T-helper 9 cell (primary cell): ENCODE results near the gene GRIN1.

Experiments used
- DNase-seq: peaks from one replicate; pipeline ENCODE4 v3.0.0-alpha.2; 2020

GRIN1 gene

DNA sequence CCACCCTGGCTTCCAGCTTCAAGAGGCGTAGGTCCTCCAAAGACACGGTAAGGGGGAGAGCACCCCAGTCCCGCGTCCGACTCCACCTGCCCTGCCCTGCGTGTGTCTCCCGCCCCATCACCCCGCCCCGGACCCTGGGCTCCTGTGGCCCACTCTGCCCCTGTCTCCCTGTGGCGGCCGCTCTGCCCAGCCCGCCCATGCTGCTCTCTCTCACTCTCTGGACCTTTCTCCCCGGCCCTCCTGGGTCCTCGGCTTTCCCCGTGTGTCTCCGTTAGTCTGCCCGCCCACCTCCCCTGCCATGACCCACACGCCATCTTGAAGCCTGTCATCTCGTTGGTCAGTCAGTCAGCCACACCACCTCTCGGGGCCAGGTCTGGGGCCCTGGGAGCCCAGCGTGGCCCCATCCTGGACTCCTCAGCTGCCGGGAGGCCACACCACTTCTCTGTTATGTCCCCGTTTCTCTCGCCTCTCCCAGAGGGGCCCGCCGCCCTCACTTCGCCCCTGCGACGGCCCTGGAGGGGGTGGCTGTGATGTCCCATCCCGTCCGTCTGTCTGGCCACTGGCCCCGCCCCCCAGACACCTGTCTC lies 26.4 kb downstream of the GRIN1 start:
- no peak for DNase-seq

DNA sequence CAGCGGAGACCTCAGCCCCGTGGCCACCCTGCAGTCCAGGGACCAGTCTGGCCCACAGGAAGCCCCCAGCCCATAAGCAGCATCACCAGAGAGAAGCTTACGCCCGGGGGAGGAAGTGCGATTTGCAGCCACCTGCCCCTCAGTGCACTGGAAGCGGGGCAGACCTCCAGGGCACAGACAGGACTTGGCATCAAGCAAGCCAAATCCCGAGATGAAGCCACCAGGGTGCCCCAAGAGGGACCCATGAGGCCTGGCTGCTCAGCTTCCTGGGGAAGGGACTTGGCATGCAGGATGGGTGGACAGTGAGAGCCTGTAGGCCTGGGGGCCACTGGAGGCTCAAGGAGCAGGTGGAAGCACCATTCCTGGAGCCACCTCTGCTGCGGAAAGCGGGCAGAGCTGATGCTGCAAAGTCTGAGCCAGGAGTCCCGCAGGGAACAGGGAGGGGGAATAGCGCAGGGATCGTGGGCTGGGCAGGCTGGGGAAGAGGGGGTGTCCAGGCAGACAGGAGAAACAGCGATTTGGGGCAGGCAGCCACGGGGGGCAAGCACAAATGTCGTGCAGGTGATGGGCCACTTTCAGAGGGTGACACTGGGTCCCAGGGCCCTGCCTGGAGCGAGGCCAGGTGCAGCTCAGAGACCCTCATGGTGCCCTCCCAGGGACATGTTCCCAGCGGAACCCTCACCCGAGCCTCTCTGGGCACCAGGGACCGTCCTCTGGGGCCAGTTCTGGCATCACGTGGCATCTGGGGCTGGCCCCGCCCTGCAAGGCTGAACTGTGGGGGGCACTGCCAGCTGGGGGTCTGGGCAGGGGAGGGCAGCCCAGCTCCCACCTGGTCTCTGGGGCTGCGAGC lies 27.7 kb downstream of the GRIN1 start:
- no peak for DNase-seq

DNA sequence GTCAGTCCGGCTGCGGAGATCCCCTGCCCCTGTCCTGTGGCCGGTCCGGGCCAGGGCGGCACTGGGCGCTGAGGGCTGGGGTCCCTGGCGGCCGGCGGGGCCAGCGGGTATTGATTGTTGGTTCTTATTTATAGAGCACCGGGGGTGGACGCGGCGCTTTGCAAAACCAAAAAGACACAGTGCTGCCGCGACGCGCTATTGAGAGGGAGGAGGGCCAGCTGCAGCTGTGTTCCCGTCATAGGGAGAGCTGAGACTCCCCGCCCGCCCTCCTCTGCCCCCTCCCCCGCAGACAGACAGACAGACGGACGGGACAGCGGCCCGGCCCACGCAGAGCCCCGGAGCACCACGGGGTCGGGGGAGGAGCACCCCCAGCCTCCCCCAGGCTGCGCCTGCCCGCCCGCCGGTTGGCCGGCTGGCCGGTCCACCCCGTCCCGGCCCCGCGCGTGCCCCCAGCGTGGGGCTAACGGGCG lies 28.4 kb downstream of the GRIN1 start:
- no peak for DNase-seq

DNA sequence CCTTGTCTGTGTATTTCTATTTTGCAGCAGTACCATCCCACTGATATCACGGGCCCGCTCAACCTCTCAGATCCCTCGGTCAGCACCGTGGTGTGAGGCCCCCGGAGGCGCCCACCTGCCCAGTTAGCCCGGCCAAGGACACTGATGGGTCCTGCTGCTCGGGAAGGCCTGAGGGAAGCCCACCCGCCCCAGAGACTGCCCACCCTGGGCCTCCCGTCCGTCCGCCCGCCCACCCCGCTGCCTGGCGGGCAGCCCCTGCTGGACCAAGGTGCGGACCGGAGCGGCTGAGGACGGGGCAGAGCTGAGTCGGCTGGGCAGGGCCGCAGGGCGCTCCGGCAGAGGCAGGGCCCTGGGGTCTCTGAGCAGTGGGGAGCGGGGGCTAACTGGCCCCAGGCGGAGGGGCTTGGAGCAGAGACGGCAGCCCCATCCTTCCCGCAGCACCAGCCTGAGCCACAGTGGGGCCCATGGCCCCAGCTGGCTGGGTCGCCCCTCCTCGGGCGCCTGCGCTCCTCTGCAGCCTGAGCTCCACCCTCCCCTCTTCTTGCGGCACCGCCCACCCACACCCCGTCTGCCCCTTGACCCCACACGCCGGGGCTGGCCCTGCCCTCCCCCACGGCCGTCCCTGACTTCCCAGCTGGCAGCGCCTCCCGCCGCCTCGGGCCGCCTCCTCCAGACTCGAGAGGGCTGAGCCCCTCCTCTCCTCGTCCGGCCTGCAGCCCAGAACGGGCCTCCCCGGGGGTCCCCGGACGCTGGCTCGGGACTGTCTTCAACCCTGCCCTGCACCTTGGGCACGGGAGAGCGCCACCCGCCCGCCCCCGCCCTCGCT lies 29.0 kb downstream of the GRIN1 start:
- no peak for DNase-seq

DNA sequence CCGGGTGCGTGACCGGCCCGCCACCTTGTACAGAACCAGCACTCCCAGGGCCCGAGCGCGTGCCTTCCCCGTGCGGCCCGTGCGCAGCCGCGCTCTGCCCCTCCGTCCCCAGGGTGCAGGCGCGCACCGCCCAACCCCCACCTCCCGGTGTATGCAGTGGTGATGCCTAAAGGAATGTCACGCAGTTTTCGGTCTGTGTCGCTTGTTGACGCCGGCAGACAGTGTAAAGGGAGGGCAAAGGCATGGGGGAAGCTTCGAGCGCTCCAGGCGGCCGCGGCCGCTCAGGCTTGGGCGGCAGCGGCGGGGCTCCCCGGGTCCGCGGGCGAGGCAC lies 29.6 kb downstream of the GRIN1 start:
- DNase-seq: no peak

DNA sequence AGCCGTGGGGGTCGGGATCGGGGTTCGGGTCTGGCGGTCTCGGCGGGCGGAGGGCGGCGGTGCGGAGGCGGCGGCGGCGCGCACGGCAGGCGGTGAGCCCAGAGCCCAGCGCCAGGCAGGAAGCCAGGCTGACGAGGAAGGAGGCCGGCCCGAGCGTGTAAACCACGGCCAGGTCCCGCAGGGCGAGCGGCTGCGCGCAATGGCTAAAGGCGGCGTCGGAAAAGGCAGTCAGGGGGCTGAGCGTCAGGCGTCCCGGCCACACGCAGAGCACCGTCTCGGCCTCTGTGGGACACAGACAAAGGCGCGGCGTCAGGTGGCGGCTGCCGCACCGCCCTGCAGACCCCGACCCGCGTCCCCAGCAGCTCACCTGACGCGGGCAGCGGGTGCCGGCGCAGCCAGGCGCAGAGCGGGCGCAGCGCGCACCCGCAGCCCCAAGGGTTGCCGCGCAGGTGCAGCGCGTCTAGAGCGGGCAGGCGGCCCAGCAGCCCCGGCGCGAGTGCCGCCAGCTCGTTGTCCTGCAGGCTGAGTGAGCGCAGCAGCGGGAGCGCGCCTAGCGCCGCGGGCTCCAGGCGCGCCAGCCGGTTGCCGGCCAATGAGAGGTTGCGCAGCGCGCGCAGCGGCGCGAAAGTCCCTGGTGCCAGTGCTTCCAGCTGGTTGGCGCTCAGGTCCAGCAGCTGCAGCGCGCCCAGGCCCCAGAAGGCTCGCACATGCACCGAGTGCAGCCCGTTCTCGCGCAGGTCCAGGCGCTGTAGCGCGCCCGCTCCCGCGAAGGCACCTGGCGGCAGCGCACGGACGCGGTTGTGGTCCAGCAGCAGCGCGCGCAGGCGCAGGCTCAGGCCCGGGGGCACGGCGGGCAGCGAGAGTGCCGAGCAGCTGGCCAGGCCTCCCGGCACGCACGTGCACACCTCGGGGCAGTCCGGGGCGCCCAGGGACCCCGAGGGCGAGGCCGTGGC lies 30.2 kb downstream of the GRIN1 start:
- peak; percentile 16 for DNase-seq

DNA sequence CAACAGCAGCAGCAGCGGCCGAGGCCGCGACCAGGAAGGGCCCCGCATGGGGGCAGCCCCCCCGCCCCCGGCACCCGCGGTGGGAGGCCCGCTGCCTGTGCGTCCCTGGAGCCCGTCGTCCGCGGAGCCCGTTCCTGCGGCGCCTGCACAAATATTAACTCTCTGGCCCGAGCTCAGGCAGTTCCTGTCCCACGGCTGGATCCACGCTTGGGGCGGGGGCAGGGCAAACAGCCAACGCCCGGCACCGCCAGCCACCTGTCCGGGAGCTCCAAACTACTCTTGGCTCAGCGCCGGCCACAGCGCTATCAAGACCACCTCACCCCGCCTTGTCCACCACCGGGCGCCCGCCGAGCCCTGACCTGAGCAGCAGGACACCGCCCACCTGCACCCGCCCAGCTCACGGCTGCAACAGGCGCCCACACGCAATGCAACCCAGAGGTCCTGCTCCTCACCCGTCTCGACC lies 31.0 kb downstream of the GRIN1 start, which contains the start of gene LRRC26:
TSS of gene LRRC26 (minus strand) at position 156 of the 463 bp plus-strand sequence. CDS start at position 48, 108 bp downstream.
- DNase-seq: no peak

DNA sequence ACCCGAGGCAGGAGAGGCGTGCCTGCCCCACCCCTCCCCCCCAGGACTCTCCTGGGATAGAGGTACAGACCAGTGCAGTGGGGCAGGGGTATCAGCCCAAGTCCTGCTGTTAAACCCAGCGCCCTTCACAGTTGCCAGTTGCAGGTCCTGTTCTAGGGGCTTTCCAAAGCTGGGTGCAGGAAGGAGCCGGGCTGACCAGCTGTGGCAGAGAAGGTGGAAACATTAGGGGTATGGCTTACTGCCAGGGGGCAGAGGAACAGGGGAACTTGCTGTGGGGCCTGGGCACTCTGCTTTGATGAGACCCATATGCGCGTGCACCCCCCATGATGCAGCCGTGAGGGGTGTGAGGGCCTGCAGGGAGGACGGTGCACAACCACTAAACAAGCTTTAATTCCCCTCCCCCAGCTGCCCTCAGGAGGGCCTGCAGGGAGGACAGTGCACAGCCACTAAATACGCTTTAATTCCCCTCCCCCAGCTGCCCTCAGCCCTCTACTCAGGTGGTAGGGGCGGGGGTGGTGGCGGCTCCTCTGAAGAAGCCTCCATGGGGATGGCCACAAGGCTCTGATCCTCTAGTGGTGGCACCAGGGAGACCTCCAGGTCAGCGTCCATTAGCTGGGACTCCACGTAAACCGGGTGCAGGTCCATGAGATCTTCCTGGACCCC lies 31.7 kb downstream of the GRIN1 start:
- DNase-seq: no peak

DNA sequence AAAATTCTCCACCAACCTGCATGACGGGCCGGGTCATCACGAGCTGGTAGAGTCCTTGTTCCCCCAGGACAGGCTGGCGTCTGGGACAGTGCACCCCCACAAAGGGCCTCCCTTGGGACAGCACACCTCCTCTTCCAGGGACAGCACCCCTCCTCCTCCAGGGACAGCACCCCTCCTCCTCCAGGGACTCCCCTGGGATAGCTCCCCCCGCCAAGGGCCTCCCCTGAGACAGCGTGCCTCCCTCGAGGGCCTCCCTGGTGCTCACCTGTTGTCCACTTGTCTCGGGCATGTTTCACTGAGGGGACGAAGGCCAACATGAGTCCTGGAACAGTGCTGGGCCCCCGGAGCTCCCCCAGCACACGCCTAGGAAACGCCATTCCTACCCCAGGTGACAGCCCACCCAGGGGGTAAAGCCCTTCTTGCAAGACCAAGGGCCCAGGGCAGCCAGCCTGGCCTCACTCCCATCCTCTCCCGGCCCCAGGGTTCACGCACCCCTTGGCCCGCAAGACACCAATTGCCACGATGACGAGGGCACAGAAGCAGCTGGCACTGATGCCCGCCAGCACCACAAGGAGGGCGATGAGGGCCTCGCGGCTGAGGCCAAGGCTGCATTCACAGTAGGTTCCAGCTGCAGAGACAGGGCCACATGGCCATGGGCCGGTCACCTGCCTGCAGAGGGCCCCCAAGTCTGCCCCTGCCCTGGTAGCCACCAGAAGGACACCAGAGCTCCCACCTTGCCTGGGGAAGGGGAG lies 32.4 kb downstream of the GRIN1 start:
- no peak for DNase-seq

DNA sequence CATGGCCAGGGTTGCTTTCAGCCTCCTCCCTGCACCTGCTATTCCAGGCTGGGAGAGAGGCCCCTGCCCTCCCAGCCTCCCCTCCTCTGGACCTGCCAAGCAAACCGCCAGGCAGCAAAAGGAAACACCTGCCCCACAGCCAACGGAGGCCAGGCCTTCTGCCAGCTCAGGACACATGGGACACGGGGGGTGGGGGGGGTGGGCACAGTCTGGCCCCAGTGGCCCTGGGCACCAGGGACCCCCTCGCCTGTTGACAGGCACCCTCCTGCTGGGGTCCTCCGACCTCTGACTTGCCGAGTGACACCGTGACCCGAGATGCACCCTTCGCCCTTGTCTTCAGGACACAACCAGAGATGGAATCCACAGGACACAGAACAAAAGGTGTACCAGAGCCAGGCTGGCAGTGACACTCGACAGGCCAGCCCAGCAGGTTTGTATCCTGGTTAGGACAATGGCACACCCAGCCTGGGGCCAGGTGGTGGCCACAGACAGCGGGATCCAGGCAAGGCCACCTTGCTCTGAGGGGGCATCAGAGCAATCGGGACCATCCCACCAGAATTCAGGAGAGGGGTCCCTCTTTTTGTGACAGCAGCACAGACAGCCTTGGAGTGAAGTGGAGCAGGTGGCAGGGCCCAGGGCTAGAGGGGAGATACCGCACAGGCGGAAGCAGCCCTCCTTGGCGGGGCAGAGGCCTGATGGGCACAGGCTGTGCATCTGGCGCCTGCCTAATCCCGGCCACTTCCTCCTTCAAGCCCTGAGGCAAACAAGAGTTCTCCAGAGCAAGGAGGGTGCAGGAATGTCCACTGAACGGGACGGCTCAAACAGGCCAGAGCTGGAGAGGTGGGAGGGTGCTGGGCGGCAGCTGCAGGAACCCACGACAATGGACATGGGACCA lies 34.2 kb downstream of the GRIN1 start:
- no peak for DNase-seq

DNA sequence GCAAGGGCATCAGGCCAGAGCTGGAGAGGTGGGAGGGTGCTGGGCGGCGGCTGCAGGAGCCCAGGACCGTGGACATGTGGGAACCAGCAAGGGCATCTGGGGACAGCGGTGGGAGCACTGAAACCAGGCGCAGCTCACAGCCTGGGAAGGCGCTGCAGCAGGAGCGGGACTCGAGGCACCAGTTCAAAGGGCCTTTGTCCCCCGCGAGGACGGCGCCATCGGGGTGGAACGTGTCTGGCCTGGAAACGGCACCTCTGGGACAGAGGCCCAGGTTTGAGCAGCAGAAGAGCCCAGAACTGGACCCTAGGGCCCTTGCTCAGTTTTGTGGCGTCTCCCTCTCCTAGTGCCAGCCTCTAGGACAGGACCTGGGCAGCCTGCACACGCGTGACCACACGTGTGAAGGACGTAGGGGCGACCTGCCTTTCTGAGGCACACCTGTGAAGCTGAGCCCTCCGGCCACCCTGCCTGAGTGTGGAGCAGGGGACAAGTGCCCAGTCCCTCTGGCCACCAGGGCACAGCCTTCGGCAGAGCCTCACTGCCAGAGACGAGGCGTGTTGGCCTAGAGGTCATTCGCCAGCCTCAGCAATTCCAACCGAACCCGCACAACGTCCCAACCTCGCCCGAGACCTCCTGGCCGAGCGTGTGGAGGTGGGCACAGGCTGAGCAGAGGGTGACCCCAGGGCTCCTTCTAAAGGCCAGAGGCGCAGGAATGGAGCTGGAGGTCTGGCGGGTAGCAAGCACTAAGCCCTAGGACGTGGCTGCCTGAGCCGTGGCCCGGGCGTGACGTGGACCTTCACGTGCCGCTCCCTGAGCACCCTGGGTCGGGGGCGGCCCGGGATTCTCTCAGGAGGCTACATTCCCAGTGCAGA lies 35.1 kb downstream of the GRIN1 start:
- no peak for DNase-seq

DNA sequence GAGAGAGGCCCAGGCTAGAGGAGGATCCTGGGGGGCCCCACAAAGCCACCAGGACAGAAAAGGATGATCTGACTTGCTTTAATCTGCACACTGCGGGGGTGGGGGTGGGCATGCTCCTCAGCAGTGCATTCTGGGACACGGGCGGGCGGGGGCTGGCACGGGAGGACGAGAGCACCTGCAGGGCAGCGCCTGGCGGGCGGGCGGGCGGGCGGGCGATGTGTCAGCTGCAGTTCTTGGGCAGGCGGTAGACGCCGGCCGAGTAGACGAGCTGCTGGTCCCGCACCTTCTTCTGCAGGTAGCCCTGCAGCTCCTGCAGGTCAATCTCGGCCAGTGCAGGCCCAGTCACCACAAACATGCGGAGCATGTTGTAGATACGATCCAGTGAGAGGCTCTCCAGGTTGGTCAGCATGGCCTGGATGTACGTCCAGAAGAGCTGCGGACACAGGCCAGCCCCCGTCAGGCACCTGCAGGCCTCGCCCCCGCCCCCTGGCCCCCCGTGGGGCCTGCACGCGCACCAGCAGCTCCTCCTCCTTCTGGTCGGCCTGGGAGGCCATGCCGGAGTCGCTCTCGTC lies 35.9 kb downstream of the GRIN1 start:
- no peak for DNase-seq

DNA sequence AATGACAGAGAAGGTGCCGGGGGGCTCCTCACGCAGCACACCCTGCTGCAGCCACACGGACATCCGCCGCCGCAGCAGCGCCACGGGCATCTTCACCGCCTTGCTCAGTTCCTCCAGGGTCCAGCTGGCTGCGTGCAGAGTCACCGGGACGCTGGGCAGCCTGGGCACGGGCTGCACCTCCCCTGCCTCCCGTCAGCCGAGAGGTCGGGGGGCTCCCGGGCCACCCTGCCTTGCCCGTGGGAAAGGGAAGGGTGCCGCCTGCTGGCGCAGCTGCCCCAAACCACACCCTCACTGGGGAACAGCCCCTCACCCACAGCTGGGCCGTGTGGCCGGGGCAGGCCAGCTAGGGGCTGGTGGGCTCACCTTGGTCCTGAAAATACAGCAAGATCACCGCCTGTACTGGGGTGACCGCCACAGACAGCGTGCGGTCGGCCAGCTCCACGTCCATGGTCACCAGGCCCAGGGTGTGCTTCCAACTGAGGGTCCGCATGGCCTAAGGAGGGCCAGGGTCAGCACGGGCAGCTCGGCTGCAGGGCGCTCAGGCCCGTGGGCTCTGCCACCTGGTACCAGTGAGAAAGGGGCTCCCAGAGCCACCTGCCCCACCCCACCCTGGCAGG lies 36.5 kb downstream of the GRIN1 start:
- no peak for DNase-seq

DNA sequence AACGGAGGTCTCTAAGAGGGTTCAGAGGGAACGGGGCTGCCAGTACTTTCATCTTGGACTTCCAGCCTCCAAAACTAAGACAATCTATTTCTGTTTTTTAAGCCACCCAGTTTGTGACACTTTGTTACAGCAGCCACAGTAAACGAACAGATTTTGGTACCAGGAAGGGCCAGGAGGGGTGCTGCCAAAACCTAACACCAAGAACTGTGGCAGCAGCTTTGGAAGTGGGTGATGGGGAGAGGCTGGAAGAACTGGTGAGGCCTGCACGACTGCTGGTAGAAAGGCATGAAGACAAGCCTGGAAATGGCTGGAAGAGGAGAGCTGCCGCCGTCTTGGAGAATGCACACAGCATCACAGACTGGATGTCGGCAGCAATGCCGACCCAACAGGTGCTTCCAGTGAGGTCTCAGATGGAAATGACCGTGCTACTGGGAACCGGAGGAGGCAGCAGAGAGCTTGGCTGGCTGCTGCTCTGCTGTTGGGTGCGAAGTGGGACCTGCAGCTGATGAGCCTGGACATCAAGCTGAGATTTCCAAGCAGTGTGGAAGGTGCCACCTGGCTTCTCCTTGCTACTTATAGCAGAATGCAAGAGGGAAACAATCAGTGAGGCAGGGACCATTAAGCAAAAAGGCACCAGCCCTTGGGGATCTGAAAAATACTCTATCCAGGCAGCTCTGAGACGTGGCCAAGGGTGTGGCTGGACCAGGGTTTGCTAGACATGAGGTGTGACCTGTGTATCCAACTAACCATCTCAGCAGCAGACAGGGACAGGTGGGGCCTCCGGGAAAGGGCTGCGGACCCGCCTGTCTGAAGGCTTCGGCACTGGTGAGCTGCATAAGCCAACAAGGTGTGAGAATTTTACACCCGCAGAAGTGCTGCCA lies 37.6 kb downstream of the GRIN1 start:
- no peak for DNase-seq

DNA sequence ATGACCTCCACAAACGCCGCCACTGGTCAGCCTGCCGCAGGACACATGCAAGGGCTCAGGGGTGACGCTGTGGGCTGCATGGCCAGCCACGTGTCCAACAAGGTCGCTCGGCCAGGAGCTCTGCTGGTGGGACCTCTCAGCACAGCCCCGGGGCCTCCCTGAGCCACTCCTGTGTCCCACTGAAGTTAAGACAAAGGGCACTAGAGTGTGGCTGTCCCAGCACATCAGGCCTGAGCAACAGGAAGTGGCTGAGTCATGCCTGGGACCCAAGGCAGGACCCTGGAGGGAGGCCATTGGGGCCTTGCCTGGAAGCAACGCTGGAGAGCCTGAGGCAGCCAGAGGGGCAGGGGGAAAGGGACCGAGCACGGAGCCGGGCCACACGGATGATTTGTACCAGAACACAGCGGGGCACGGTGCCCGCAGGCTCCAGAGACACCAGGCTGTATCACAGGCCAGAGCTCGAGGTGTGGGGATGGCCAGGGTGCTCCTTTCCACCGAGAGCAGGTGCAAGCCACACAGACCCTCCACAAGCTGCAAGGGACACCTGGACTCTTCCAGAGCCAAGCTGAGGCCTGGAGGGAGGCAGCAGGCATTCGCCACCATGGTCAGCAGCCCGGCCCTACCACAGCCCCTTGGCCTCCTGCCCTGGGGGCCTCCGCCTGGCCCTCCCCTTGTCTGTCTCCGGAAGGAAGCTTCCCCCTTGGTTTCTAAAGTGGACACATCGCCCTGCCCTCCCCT lies 39.4 kb downstream of the GRIN1 start:
- no peak for DNase-seq
